Muscle of leg (tissue), 11 donors: Measurements from ENCODE around the gene TNFRSF13B. TPM values are rescaled to one million over a fixed set of nuclear protein-coding genes. Genes with fewer than 3 reads are reported as not detected.

ENCODE experiments used
- DNase-seq: peaks from one replicate; pipeline ENCODE4 v3.0.0; 2013
- H3K27ac ChIP-seq: one replicate; pipeline ENCODE4 v1.5.1; 2013; ENCODE audit warnings: mild to moderate bottlenecking, low read length, control low read depth
- H3K27me3 ChIP-seq: one replicate; pipeline ENCODE4 v1.6.1; 2013; ENCODE audit warnings: low read length; ENCODE audit not compliant: control insufficient read depth, insufficient read depth
- H3K36me3 ChIP-seq: one replicate; pipeline ENCODE4 v1.6.1; 2013; ENCODE audit warnings: low read length; ENCODE audit not compliant: control insufficient read depth, insufficient read depth
- H3K4me1 ChIP-seq: one replicate; pipeline ENCODE4 v1.6.1; 2013; ENCODE audit warnings: low read length; ENCODE audit not compliant: control insufficient read depth, insufficient read depth
- H3K4me3 ChIP-seq: one replicate; pipeline ENCODE4 v1.5.1; 2013; ENCODE audit warnings: low read length, control low read depth
- H3K9me3 ChIP-seq: replicated peaks from 2 replicates; pipeline ENCODE4 v1.6.1; 2013; ENCODE audit warnings: low read depth, low read length; ENCODE audit not compliant: control insufficient read depth
- WGBS: methylation state at CpG from one replicate; pipeline ENCODE4 v1.1.5; 2013; ENCODE audit warnings: missing lambda C conversion rate; ENCODE audit not compliant: insufficient coverage; 5-methylcytosine and 5-hydroxymethylcytosine counted together
- polyA plus RNA-seq, 8 donors: library from polyadenylated mRNA; unstranded; fragments of 120-200 nt; gene quantifications; one replicate each; pipeline versions ENCODE4 v1.2.1 to v1.2.3, GENCODE V29; 2013; ENCODE audit warnings: inconsistent platforms in 1 of 8, low replicate concordance in 1 of 8; ENCODE audit not compliant: insufficient read length in 8 of 8, insufficient read depth in 1 of 8
- total RNA-seq: library from RNA; stranded (reverse); fragments of 120-200 nt; gene quantifications from one replicate; pipeline ENCODE4 v1.2.4, GENCODE V29; 2013

Gene TNFRSF13B
- total and polyA plus RNA-seq, 9 donors = 0.11 to 0.64 (median 0.25) TPM; not detected in 4

DNA sequence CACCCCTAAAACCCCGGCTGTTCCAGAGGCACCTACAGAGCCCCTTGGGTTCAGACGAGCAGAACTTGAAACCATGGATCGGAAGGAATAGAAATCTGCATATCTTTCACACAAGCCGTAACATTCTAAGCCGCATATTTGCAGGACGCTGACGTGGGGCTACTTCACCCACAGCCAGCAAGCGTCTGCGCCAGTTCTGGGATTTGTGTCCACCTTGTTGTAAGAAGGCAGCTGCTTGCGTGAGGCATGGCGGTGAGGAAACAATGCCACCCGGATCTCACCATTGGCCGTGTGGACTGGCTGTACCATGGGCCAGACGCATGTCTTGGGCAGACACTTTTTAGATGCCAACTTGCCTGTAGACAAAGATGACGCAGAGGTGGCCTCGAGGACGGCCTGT is 34.5 kb downstream of the TNFRSF13B start:
- no peak overlapping the region for H3K4me3 ChIP-seq
- 91% methylated on average over 11 of the region's 17 CpGs for WGBS
- no peaks in the 10 kb centered on the region for H3K9me3 ChIP-seq

DNA sequence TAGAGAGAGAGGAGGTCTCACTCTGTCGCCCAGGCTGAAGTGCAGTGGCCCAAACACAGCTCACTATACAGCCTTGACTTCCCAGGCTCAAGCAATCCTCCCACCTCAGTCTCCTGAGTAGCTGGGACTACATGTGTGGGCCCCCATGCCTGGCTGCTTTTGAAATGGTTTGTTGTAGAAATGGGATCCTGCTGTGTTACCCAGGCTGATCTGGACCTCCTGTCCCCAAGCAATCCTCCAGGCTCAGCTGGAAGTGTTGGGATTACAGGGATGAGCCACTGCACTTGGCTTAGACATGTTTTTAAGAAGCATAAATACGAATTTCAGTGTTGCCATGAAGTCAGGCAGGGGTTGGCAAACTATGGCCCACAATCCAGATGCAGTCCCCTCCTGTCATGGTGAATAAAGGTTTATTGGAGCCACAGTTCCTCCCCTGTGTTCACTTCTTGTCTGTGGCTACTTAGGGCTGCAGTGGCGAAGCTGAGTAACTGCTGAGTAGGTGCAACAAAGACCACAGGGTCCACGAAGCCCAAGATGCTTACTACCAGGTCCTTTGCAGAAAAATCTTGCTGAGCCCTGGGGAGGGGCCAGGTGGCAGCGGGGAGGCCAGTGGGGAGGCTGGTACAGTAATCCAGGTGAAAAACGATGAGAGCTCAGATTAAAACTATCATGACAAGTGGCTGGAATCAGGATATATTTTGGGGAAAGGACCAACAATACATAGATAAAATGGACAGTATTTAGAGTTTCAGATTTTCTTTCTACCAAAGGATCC is 35.2 kb downstream of the TNFRSF13B start:
- Histone ChIP-seq H3K4me1 (peaks cover 13% of the 10 kb centered on the region), H3K36me3 (no peaks in the 10 kb centered on the region), H3K27me3 (no peaks in the 10 kb centered on the region), H3K9me3 (no peaks in the 10 kb centered on the region), H3K4me3 (no peak overlapping the region), H3K27ac (no peak overlapping the region)
- no peak for DNase-seq
- 66% methylated on average over 4 of the region's 6 CpGs for WGBS

More for the DNA sequence above, 34.5 kb downstream of the TNFRSF13B start:
- H3K36me3 ChIP-seq = no peaks in the 10 kb centered on the region
- H3K4me1 ChIP-seq = peaks cover 17% of the 10 kb centered on the region
- H3K27me3 ChIP-seq = no peaks in the 10 kb centered on the region
- no peak overlapping the region for H3K27ac ChIP-seq
- no peak for DNase-seq

DNA sequence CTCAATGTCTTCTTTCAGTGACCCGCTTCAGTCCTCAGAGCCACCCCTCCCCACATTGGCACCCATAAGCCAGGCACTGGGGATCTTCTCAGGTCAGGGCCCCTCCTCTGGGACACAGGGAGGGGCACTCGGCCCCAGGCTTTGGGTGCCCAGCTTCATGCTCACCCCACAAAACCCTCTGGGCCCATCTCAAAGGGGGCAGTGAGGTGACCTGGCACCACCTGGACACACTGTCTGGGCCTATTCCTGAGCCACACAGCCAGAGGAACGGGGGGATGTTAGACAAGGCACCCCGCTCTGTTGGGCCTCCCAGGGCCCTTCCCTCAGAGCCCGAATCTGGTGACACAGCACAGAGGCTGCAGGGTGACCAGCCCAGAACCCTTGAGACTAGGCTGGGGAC is 36.1 kb downstream of the TNFRSF13B start:
- 96% methylated on average over 5 of the region's 5 CpGs for WGBS
- H3K36me3 ChIP-seq = no peaks in the 10 kb centered on the region
- H3K27ac ChIP-seq = no peak overlapping the region
- peaks cover 7% of the 10 kb centered on the region for H3K4me1 ChIP-seq
- H3K9me3 ChIP-seq = no peaks in the 10 kb centered on the region
- no peaks in the 10 kb centered on the region for H3K27me3 ChIP-seq
- DNase-seq = no peak
- no peak overlapping the region for H3K4me3 ChIP-seq

DNA sequence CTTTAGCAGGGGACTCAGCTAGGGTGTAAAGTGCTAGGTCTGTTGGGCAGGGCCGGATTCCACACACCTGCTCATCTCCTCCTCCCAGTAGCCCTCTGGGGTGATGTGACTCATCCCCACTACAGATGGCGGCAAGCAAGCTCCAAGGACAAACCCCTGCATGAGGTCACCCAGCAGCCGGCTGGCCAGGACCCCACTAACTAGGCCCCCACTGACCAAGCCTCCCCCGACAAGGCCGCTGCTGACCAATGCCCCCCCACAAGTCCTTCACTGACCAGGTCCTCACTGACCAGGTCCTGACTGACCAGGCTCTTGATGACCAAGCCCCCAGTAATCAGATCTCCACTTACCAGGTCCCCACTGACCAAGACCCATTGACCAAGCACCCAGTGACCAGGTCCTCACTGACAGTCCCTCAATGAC is 36.7 kb downstream of the TNFRSF13B start:
- no peak overlapping the region for H3K4me3 ChIP-seq
- H3K27ac ChIP-seq = no peak overlapping the region
- H3K36me3 ChIP-seq = no peaks in the 10 kb centered on the region
- H3K9me3 ChIP-seq = no peaks in the 10 kb centered on the region
- no peaks in the 10 kb centered on the region for H3K27me3 ChIP-seq
- peaks cover 4% of the 10 kb centered on the region for H3K4me1 ChIP-seq
- no CpG with 5 or more reads among the region's 5 CpGs for WGBS
- DNase-seq = no peak

DNA sequence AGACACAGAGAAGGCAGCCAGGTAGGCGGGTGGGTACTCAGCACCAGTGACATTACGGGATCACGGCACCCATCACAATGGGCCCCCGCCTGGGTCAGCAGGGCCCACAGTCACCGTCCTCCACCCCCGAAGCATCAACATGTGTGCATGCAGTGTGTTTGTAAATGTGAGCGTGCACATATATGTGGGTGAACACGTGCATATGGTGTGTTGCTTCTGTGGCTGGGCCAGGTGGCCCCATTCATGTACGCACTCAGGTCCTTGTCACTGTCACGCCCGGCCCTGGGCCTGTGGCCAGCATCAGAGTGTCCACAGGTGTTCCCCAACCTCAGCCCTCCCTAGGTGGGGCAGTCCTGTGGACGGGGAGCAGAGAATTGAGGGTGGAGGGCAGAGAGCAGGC is 37.1 kb downstream of the TNFRSF13B start:
- H3K4me3 ChIP-seq = no peak overlapping the region
- no peaks in the 10 kb centered on the region for H3K36me3 ChIP-seq
- H3K27ac ChIP-seq = no peak overlapping the region
- no peak for DNase-seq
- H3K27me3 ChIP-seq = no peaks in the 10 kb centered on the region
- no peaks in the 10 kb centered on the region for H3K9me3 ChIP-seq
- H3K4me1 ChIP-seq = peaks cover 4% of the 10 kb centered on the region
- WGBS = 96% methylated on average over 7 of the region's 12 CpGs

DNA sequence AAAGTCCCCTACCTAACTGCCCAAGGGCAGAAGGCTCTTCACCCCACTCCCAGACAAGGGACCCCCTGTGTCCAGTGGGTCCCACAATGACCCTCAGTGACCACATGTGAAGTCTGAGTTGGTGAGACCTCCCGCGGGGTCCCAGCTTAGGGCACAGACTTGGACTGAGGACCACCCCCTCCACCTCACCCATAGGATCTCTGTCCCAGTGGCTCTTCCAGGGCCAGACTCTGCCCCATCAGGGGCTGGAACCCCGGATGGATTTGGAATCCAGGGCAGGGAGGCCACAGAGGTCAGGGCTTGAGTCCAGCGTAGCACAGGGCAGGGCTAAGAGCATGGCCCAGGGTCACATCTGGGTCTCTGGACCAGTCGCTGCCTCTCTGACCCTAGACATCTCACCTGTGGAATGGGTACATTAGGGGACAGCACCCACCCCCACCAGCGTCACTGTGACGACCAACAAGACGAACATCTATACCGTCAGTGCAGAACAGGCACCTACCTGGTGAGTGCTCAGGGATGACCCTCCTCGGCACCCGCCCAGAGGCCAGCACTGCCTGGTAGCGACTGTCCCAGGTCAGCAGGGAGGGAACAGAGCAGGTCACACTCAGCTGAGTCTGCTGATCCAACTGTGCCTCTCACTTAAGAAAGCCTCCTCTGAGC is 37.7 kb downstream of the TNFRSF13B start:
- H3K4me1 ChIP-seq = peaks cover 4% of the 10 kb centered on the region
- H3K27me3 ChIP-seq = no peaks in the 10 kb centered on the region
- 92% methylated on average over 8 of the region's 12 CpGs for WGBS
- no peak overlapping the region for H3K27ac ChIP-seq
- no peaks in the 10 kb centered on the region for H3K36me3 ChIP-seq
- H3K4me3 ChIP-seq = no peak overlapping the region
- no peak for DNase-seq
- H3K9me3 ChIP-seq = no peaks in the 10 kb centered on the region

DNA sequence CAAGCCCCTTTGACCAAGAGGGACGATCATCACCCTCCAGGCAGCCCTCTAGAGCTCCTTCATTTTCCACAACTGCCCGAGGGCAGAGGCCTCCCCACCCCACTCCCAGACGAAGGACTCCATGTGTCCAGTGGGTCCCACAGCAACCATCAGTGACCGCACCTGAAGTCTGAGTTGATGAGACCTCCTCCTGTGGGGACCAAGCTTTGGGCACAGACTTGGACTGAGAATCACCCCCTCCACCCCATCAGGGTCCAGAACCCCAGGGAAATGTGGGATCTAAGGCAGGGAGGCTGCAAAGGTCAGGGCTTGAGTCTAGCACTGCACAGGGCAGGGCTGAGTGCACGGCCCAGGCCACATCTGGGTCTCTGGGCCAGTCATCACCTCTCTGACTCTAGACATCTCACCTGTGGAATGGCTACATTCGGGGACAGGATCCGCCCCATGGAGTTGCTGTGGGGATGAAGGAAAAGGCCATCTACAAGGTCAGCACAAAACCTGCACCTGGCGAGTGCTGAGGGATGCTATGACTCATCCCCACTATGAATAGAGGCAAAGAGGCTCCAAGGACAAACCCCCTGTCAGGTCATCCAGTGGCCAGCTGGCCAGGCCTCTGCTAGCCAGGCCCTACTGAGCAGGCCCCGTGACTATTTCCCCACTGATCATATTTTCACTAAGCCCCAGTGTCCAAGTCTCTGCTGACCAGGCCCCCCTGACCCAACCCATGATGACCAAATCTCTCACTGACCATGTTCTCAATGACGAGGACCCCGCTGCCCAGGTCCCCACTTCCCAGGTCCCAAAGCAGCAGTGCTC is 38.4 kb downstream of the TNFRSF13B start:
- no peaks in the 10 kb centered on the region for H3K9me3 ChIP-seq
- WGBS = 77% methylated on average over 7 of the region's 11 CpGs
- no peaks in the 10 kb centered on the region for H3K4me1 ChIP-seq
- H3K4me3 ChIP-seq = no peak overlapping the region
- no peak overlapping the region for H3K27ac ChIP-seq
- H3K36me3 ChIP-seq = no peaks in the 10 kb centered on the region
- H3K27me3 ChIP-seq = no peaks in the 10 kb centered on the region
- no peak for DNase-seq

DNA sequence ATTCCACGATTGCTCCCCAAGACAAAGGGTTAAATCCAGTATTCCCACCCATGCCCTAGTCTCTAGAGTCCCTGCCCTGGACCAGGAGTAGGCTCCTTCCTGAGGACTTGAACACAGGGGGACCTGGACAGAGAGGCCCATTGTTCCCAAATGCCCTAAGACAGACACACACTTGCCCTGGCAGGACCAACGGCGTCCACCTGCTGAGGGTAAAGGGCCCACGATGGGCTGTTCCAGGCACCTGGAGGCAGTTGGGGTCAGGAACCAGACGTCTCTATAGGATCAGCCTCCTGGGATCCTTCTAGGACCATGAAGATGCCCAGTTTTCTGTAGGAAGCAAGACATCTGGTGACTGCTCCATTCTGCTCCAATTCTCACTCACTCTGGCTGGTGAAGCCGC is 39.3 kb downstream of the TNFRSF13B start:
- H3K27me3 ChIP-seq = no peaks in the 10 kb centered on the region
- no peaks in the 10 kb centered on the region for H3K36me3 ChIP-seq
- no peak for DNase-seq

DNA sequence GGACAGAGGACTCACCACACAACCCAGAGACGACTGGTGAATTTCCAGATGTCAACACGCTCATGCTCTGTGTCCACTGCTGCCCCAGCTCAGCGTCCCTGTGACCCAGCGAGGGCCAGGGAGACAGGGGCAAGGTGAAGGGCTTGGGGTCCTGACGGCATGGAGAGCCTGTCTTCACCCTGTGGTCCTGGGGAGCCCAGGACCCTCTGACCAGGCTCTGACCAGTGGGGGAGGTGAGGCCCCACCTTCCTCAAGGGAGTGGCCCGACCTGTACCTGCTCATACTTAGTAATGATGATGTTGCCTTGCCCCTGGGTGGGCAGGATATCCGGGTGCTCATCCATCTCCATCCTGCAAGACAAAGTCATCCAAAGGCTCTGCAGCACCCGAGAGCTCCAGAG is 39.8 kb downstream of the TNFRSF13B start:
- DNase-seq = no peak
- no peaks in the 10 kb centered on the region for H3K4me1 ChIP-seq
- no peak overlapping the region for H3K4me3 ChIP-seq
- no peak overlapping the region for H3K27ac ChIP-seq
- H3K36me3 ChIP-seq = no peaks in the 10 kb centered on the region
- H3K27me3 ChIP-seq = no peaks in the 10 kb centered on the region
- 85% methylated on average over 3 of the region's 8 CpGs for WGBS
- no peaks in the 10 kb centered on the region for H3K9me3 ChIP-seq

More for the DNA sequence above, 39.3 kb downstream of the TNFRSF13B start:
- Histone ChIP-seq H3K27ac (no peak overlapping the region), H3K4me1 (no peaks in the 10 kb centered on the region), H3K4me3 (no peak overlapping the region), H3K9me3 (no peaks in the 10 kb centered on the region)
- WGBS = 89% methylated on average over 5 of the region's 6 CpGs
